ENCODE data around the gene PNKD. TPM values are rescaled to one million over a fixed set of nuclear protein-coding genes. Genes with fewer than 3 reads are reported as not detected.
"Not testable (repeated sequence)": the region's sequence is repeated elsewhere in the genome, so short reads cannot be mapped to it uniquely, and the experiment has no call there.

PNKD gene
- polyA plus RNA-seq, 6 donors from 2014 or later = 99.4 to 143 (median 127) TPM

GRCh38 chr2:218311541-218312266 is 41.4 kb downstream of the PNKD start:
- not testable (repeated sequence) for H3K36me3 Mint-ChIP-seq, H3K4me1 Mint-ChIP-seq

DNA sequence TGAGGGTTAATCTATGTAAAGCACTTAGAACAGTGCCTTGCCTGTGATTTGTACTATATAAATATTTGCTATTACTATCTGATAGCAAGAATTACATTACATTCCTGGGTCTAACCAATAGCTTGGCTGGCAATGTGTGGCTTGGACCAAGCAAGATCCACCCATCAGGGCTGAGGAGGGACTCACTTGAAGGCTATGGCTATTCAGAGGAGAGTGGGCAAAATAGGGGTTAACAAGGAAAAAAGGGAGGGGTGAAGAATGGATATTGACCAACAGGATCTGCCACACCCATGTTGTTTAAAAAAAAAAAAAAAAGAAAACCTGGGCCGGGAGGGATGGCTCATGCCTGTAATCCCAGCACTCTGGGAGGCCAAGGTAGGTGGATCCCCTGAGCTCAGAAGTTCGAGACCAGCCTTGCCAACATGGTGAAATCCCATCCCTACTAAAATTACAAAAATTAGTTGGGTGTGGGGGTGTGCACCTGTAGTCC is 42.0 kb downstream of the PNKD start:
- H3K4me3 Mint-ChIP-seq = no peak overlapping the region
- no peaks in the 10 kb centered on the region for H3K36me3 Mint-ChIP-seq
- peaks cover 4 to 10% (median 6%) of the 10 kb centered on the region in 3 donors for H3K4me1 Mint-ChIP-seq
- no peak for DNase-seq
- H3K9me3 Mint-ChIP-seq = no peaks in the 10 kb centered on the region
- no peak for ATAC-seq (ENCODE audit: low read depth in 2 of 2)
- H3K27me3 Mint-ChIP-seq = no peaks in the 10 kb centered on the region
- H3K27ac Mint-ChIP-seq = peak overlapping the region in 1 of 6 donors; percentile 33

More at GRCh38 chr2:218311541-218312266, 41.4 kb downstream of the PNKD start:
- not testable (repeated sequence) for ATAC-seq (ENCODE audit: low read depth in 2 of 2); H3K27me3 Mint-ChIP-seq; H3K27ac Mint-ChIP-seq; H3K4me3 Mint-ChIP-seq; H3K9me3 Mint-ChIP-seq; DNase-seq

GRCh38 chr2:218313356-218313755 is 43.0 kb downstream of the PNKD start:
- Mint-ChIP-seq H3K27ac (peak overlapping the region in 1 of 6 donors; percentile 80), H3K4me1 (peaks cover 4 to 10% (median 6%) of the 10 kb centered on the region in 3 donors), H3K36me3 (no peaks in the 10 kb centered on the region), H3K9me3 (no peaks in the 10 kb centered on the region), H3K27me3 (no peaks in the 10 kb centered on the region), H3K4me3 (no peak overlapping the region)
- ATAC-seq (ENCODE audit: low read depth in 2 of 2) (no peak), DNase-seq (no peak)

DNA sequence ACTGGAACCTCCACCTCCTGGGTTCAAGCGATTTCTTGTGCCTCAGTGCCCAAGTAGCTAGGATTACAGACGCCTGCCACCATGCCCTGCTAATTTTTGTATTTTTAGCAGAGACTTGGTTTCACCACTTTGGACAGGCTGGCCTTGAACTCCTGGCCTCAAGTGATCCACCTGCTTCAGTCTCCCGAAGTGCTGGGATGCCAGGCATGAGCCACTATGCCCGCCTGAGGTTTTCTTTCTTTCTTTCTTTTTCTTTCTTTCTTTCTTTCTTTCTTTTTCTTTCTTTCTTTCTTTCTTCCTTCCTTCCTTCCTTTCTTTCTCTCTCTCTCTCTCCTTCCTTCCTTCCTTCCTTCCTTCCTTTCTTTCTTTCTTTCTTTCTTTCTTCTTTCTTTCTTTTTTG is 44.4 kb downstream of the PNKD start:
- H3K9me3 Mint-ChIP-seq = not testable (repeated sequence)

GRCh38 chr2:218315397-218315796 is 45.1 kb downstream of the PNKD start:
- H3K4me1 Mint-ChIP-seq = peaks cover 7 to 14% (median 10%) of the 10 kb centered on the region in 3 donors
- no peak overlapping the region for H3K4me3 Mint-ChIP-seq
- DNase-seq (no peak), ATAC-seq (ENCODE audit: low read depth in 2 of 2) (no peak)
- H3K27ac Mint-ChIP-seq = peak overlapping the region in 1 of 6 donors; percentile 27
- no peaks in the 10 kb centered on the region for H3K9me3 Mint-ChIP-seq
- H3K27me3 Mint-ChIP-seq = no peaks in the 10 kb centered on the region
- H3K36me3 Mint-ChIP-seq = no peaks in the 10 kb centered on the region

More for the DNA sequence above, 44.4 kb downstream of the PNKD start:
- ATAC-seq (ENCODE audit: low read depth in 2 of 2); H3K36me3 Mint-ChIP-seq; DNase-seq; H3K4me1 Mint-ChIP-seq; H3K27me3 Mint-ChIP-seq; H3K4me3 Mint-ChIP-seq: not testable (repeated sequence)
- H3K27ac Mint-ChIP-seq = peak overlapping the region in 1 of 6 donors; percentile 49

- H3K27ac Mint-ChIP-seq = no peak overlapping the region
- no peak overlapping the region for H3K4me3 Mint-ChIP-seq
- DNase-seq (no peak), ATAC-seq (ENCODE audit: low read depth in 2 of 2) (no peak)
- no peaks in the 10 kb centered on the region for H3K27me3 Mint-ChIP-seq
- peaks cover 23 to 28% (median 27%) of the 10 kb centered on the region in 3 donors for H3K4me1 Mint-ChIP-seq
- no peaks in the 10 kb centered on the region for H3K9me3 Mint-ChIP-seq
- no peaks in the 10 kb centered on the region for H3K36me3 Mint-ChIP-seq
Observed at GRCh38 chr2:218317303-218317630, 46.9 kb downstream of the PNKD start.

- H3K27ac Mint-ChIP-seq = peak overlapping the region in 1 of 6 donors; percentile 53
- H3K4me3 Mint-ChIP-seq = no peak overlapping the region
- H3K36me3 Mint-ChIP-seq = no peaks in the 10 kb centered on the region
- H3K4me1 Mint-ChIP-seq = peaks cover 28 to 33% (median 32%) of the 10 kb centered on the region in 3 donors
- ATAC-seq (ENCODE audit: low read depth in 2 of 2) (no peak), DNase-seq (no peak)
- H3K27me3 Mint-ChIP-seq = no peaks in the 10 kb centered on the region
- H3K9me3 Mint-ChIP-seq = no peaks in the 10 kb centered on the region
Observed at GRCh38 chr2:218317835-218318234, 47.5 kb downstream of the PNKD start.

- no peak for ATAC-seq (ENCODE audit: low read depth in 2 of 2)
- Mint-ChIP-seq H3K36me3 (no peaks in the 10 kb centered on the region), H3K4me1 (peaks cover 28 to 33% (median 33%) of the 10 kb centered on the region in 3 donors), H3K9me3 (no peaks in the 10 kb centered on the region), H3K4me3 (no peak overlapping the region), H3K27me3 (no peaks in the 10 kb centered on the region), H3K27ac (peak overlapping the region in 1 of 6 donors; percentile 53)
- no peak for DNase-seq
Observed at GRCh38 chr2:218318241-218318640, 47.9 kb downstream of the PNKD start.

GRCh38 chr2:218319813-218320365 is 49.6 kb downstream of the PNKD start:
- peak overlapping the region in 2 of 8 donors; percentile 42 to 85 for H3K4me3 Mint-ChIP-seq

DNA sequence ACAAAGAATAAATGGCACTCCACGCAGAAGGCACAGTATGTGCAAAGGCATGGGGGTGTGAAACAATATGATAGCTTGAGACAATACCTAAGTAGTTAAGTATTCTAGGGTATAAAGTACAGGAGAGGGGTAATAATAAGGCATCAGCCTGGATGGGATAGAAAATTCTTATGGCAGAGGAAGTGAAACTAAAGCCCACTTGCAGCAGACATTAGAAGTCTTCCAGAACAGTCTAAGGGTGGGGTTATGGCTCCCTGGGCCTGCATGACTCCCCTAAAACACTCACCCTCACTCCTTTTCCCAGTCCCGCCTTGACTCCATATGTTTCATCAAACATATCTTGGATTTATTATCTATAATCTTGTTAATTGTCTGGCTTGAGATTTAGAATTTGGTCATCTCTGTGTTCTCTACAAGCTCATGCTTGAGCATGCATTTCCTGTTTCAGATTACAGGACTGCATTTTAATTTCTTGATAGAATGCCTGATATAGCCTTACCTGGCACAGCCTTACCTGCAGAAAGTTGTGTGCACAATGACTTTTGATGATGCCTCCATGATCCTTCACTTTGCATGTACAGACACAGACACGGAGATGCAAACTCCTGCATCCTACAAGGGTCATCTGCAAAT is 50.5 kb downstream of the PNKD start:
- Mint-ChIP-seq H3K9me3 (no peaks in the 10 kb centered on the region), H3K27me3 (peaks cover 2 to 13% (median 9%) of the 10 kb centered on the region in 3 donors), H3K36me3 (no peaks in the 10 kb centered on the region), H3K27ac (peak overlapping the region in 3 of 6 donors; percentile 28 to 79 (median 76)), H3K4me1 (peaks cover 35 to 42% (median 42%) of the 10 kb centered on the region in 3 donors), H3K4me3 (peak overlapping the region in 7 of 8 donors; percentile 7 to 85 (median 69))
- DNase-seq = peak; percentile 57
- peak; percentile 68 to 75 for ATAC-seq (ENCODE audit: low read depth in 2 of 2)

More at GRCh38 chr2:218319813-218320365, 49.6 kb downstream of the PNKD start:
- DNase-seq (no peak), ATAC-seq (ENCODE audit: low read depth in 2 of 2) (no peak)
- H3K27me3 Mint-ChIP-seq = peaks cover 0 to 10% (median 9%) of the 10 kb centered on the region in 3 donors
- H3K9me3 Mint-ChIP-seq = no peaks in the 10 kb centered on the region
- H3K27ac Mint-ChIP-seq = no peak overlapping the region
- H3K36me3 Mint-ChIP-seq = no peaks in the 10 kb centered on the region
- peaks cover 35 to 42% (median 42%) of the 10 kb centered on the region in 3 donors for H3K4me1 Mint-ChIP-seq

DNA sequence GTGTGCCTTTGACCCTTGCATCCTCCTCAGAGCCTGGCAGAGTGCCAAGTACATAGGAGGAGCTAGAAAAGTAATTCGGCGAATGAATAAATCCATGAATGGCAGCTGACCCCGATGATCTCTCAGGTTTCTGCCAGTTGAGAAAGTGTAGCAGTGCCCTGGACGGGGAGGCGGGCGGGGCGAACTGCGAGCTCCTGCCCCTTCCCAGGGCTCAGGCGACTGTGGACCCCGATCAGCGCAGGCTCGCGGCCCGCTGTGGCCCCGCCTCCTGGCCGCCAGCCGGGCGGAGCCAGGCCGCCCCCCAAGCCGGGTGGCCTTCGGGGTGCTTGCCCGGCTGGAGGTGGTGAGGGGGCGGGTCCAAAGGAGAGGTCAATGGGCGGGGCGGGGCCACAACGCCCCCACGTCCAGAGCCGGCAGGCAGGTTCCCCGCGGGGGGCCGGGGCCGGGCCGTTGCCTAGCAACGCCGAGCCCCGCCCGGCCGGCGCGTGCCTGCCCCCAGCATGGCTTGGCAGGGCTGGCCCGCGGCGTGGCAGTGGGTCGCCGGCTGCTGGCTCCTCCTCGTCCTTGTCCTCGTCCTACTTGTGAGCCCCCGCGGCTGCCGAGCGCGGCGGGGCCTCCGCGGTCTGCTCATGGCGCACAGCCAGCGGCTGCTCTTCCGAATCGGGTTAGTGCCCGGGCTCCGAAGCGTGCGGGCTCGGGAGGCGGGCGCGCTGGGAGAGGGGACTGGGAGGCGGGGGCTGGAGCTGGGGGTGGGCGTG is 52.6 kb downstream of the PNKD start:
- Mint-ChIP-seq H3K36me3 (no peaks in the 10 kb centered on the region), H3K27me3 (peaks cover 5 to 18% (median 9%) of the 10 kb centered on the region in 3 donors), H3K4me3 (peak overlapping the region; percentile 76 to 93 (median 88)), H3K9me3 (no peaks in the 10 kb centered on the region), H3K4me1 (peaks cover 32 to 37% (median 36%) of the 10 kb centered on the region in 3 donors), H3K27ac (peak overlapping the region in 4 of 6 donors; percentile 9 to 89 (median 86))
- peak; percentile 46 for DNase-seq
- ATAC-seq (ENCODE audit: low read depth in 2 of 2) = peak; percentile 43 to 58

- DNase-seq (no peak), ATAC-seq (ENCODE audit: low read depth in 2 of 2) (no peak)
- Mint-ChIP-seq H3K27me3 (peaks cover 5 to 18% (median 9%) of the 10 kb centered on the region in 3 donors), H3K4me3 (peak overlapping the region; percentile 76 to 93 (median 88)), H3K4me1 (peaks cover 35 to 37% (median 36%) of the 10 kb centered on the region in 3 donors), H3K36me3 (no peaks in the 10 kb centered on the region), H3K27ac (peak overlapping the region; percentile 38 to 96 (median 86)), H3K9me3 (no peaks in the 10 kb centered on the region)
Observed at GRCh38 chr2:218323526-218324472, 53.5 kb downstream of the PNKD start.

Measured in naive B cell (primary cell).